H1 (cell line): ENCODE results near the gene CDH18.

ENCODE experiments used
- ATF2 ChIP-seq: IDR thresholded peaks from 2 replicates; pipeline ENCODE4 v1.6.1; 2012; ENCODE audit warnings: low read length, inconsistent platforms
- ATF3 ChIP-seq: IDR thresholded peaks from 2 replicates; pipeline ENCODE4 v1.6.1; 2011; ENCODE audit warnings: low read depth, mild to moderate bottlenecking, low read length; ENCODE audit not compliant: insufficient read depth
- JUND ChIP-seq: IDR thresholded peaks from 2 replicates; pipeline ENCODE4 v1.6.1; 2011; ENCODE audit warnings: mild to moderate bottlenecking, improper control_type of control experiment, low read length
- TAF7 ChIP-seq: optimal IDR thresholded peaks from 2 replicates; pipeline ENCODE3; 2011; ENCODE audit warnings: low read depth, mild to moderate bottlenecking, inconsistent platforms, low read length, moderate library complexity, borderline replicate concordance
- TF ChIP-seq, protein P1 (sequence below), 3 experiments: IDR thresholded peaks; 1 replicate in 2 of 3; 2 replicates in 1 of 3; pipeline versions ENCODE4 v1.5.1 to v1.6.1; 2011; ENCODE audit warnings: low read length in 3 of 3, mild to moderate bottlenecking in 3 of 3, inconsistent platforms in 2 of 3, low read depth in 1 of 3, moderate library complexity in 1 of 3; ENCODE audit not compliant: insufficient read depth in 1 of 3; ENCODE audit errors: control extremely low read depth in 1 of 3
- TF ChIP-seq, protein P2 (sequence below): IDR thresholded peaks from 2 replicates; pipeline ENCODE4 v1.6.1; 2011; ENCODE audit warnings: low read length, improper control_type of control experiment

GRCh38 chr5:19920761-19921160 is 67.2 kb downstream of the CDH18 start:
- TF ChIP-seq JUND (no peak), ATF3 (no peak), TAF7 (no peak), ATF2 (no peak)
- TF ChIP-seq, protein P1, sequence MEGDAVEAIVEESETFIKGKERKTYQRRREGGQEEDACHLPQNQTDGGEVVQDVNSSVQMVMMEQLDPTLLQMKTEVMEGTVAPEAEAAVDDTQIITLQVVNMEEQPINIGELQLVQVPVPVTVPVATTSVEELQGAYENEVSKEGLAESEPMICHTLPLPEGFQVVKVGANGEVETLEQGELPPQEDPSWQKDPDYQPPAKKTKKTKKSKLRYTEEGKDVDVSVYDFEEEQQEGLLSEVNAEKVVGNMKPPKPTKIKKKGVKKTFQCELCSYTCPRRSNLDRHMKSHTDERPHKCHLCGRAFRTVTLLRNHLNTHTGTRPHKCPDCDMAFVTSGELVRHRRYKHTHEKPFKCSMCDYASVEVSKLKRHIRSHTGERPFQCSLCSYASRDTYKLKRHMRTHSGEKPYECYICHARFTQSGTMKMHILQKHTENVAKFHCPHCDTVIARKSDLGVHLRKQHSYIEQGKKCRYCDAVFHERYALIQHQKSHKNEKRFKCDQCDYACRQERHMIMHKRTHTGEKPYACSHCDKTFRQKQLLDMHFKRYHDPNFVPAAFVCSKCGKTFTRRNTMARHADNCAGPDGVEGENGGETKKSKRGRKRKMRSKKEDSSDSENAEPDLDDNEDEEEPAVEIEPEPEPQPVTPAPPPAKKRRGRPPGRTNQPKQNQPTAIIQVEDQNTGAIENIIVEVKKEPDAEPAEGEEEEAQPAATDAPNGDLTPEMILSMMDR (IDR thresholded peaks at IDR 0.05; ENCODE audit: control extremely low read depth in 1 of 3, insufficient read depth in 1 of 3, low read depth in 1 of 3, low read length in 3 of 3) = no peak
- TF ChIP-seq, protein P2, sequence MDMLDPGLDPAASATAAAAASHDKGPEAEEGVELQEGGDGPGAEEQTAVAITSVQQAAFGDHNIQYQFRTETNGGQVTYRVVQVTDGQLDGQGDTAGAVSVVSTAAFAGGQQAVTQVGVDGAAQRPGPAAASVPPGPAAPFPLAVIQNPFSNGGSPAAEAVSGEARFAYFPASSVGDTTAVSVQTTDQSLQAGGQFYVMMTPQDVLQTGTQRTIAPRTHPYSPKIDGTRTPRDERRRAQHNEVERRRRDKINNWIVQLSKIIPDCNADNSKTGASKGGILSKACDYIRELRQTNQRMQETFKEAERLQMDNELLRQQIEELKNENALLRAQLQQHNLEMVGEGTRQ = no peak
